ENCODE measurements around the gene ASPN. TPM values are rescaled to one million over a fixed set of nuclear protein-coding genes. Genes with fewer than 3 reads are reported as not detected.

Gene ASPN
- total and polyA plus RNA-seq, 2 experiments from 2014 or later: 14.0 to 35.3 TPM

- peaks cover 3% of the 10 kb centered on the region for H3K4me1 ChIP-seq (ENCODE audit: insufficient read depth)
- no peaks in the 10 kb centered on the region for H4K20me1 ChIP-seq (ENCODE audit: insufficient read depth, poor library complexity, severe bottlenecking)
- H2AFZ ChIP-seq: no peak overlapping the region
- H3K4me3 ChIP-seq: no peak overlapping the region
- no peaks in the 10 kb centered on the region for H3K9me2 ChIP-seq (replicated peaks; ENCODE audit: insufficient read depth)
- H3K36me3 ChIP-seq (replicated peaks; ENCODE audit: insufficient read depth, low read depth): no peaks in the 10 kb centered on the region
- no peak overlapping the region for H3K27ac ChIP-seq
- no peak for DNase-seq (ENCODE audit: low spot score)
- WGBS (ENCODE audit: low lambda C conversion rate, missing lambda C conversion rate): 92% methylated on average over 4 of the region's 4 CpGs
- H3K9me3 ChIP-seq (ENCODE audit: low read depth): no peaks in the 10 kb centered on the region
- H3K27me3 ChIP-seq: no peaks in the 10 kb centered on the region
- no peak overlapping the region for H3K4me2 ChIP-seq
- H3K79me2 ChIP-seq: no peaks in the 10 kb centered on the region
- no peak for TF ChIP-seq CTCF (IDR thresholded peaks at IDR 0.05; ENCODE audit: poor library complexity)
- TF ChIP-seq EZH2 (IDR thresholded peaks at IDR 0.05; ENCODE audit: borderline replicate concordance): no peak
- TF ChIP-seq EZH2phosphoT487 (IDR thresholded peaks at IDR 0.05; ENCODE audit: low read depth, severe bottlenecking, unreplicated experiment): no peak
Measured at GRCh38 chr9:92527832-92528521, 45.7 kb upstream of the ASPN start.

GRCh38 chr9:92527291-92527828 lies 45.1 kb upstream of the ASPN start:
- TF ChIP-seq EZH2phosphoT487 (IDR thresholded peaks at IDR 0.05; ENCODE audit: low read depth, severe bottlenecking, unreplicated experiment) (no peak), CTCF (IDR thresholded peaks at IDR 0.05; ENCODE audit: poor library complexity) (no peak), EZH2 (IDR thresholded peaks at IDR 0.05; ENCODE audit: borderline replicate concordance) (no peak)
- H3K27me3 ChIP-seq: no peaks in the 10 kb centered on the region
- no peak overlapping the region for H3K4me2 ChIP-seq
- H3K27ac ChIP-seq: no peak overlapping the region
- H3K9me2 ChIP-seq (replicated peaks; ENCODE audit: insufficient read depth): no peaks in the 10 kb centered on the region
- H3K4me3 ChIP-seq: no peak overlapping the region
- 89% methylated on average over 2 of the region's 2 CpGs for WGBS (ENCODE audit: low lambda C conversion rate, missing lambda C conversion rate)
- H2AFZ ChIP-seq: no peak overlapping the region
- DNase-seq (ENCODE audit: low spot score): no peak
- no peaks in the 10 kb centered on the region for H3K9me3 ChIP-seq (ENCODE audit: low read depth)
- no peaks in the 10 kb centered on the region for H3K79me2 ChIP-seq
- H3K36me3 ChIP-seq (replicated peaks; ENCODE audit: insufficient read depth, low read depth): no peaks in the 10 kb centered on the region
- peaks cover 3% of the 10 kb centered on the region for H3K4me1 ChIP-seq (ENCODE audit: insufficient read depth)
- H4K20me1 ChIP-seq (ENCODE audit: insufficient read depth, poor library complexity, severe bottlenecking): no peaks in the 10 kb centered on the region

GRCh38 chr9:92525306-92525705 lies 43.0 kb upstream of the ASPN start:
- H3K4me3 ChIP-seq: no peak overlapping the region
- no peaks in the 10 kb centered on the region for H3K36me3 ChIP-seq (replicated peaks; ENCODE audit: insufficient read depth, low read depth)
- no peak overlapping the region for H3K4me2 ChIP-seq
- no peaks in the 10 kb centered on the region for H4K20me1 ChIP-seq (ENCODE audit: insufficient read depth, poor library complexity, severe bottlenecking)
- peaks cover 3% of the 10 kb centered on the region for H3K4me1 ChIP-seq (ENCODE audit: insufficient read depth)
- TF ChIP-seq EZH2phosphoT487 (IDR thresholded peaks at IDR 0.05; ENCODE audit: low read depth, severe bottlenecking, unreplicated experiment) (no peak), EZH2 (IDR thresholded peaks at IDR 0.05; ENCODE audit: borderline replicate concordance) (no peak), CTCF (IDR thresholded peaks at IDR 0.05; ENCODE audit: poor library complexity) (no peak)
- no peak for DNase-seq (ENCODE audit: low spot score)
- WGBS (ENCODE audit: low lambda C conversion rate, missing lambda C conversion rate): 83% methylated on average over 5 of the region's 5 CpGs
- no peaks in the 10 kb centered on the region for H3K27me3 ChIP-seq
- H3K9me2 ChIP-seq (replicated peaks; ENCODE audit: insufficient read depth): no peaks in the 10 kb centered on the region
- no peaks in the 10 kb centered on the region for H3K79me2 ChIP-seq
- H2AFZ ChIP-seq: no peak overlapping the region
- H3K27ac ChIP-seq: no peak overlapping the region
- no peaks in the 10 kb centered on the region for H3K9me3 ChIP-seq (ENCODE audit: low read depth)

Data from hepatocyte (in vitro differentiated cells).